Ovary (tissue), 3 donors: Measurements from ENCODE around the gene OR5M10.

Experiments used
- CTCF ChIP-seq, 3 donors: fragments of 450-650 bp in 2 of 3; fragments of 200-600 bp in 1 of 3; IDR thresholded peaks; one replicate each; pipeline versions ENCODE4 v1.5.1 to v1.8.0; 2016 to 2022; ENCODE audit warnings: antibody characterized with exemption in 3 of 3, mild to moderate bottlenecking in 1 of 3
- EP300 ChIP-seq: sonication (generic); formaldehyde crosslinking; IDR thresholded peaks from one replicate; pipeline ENCODE4 v1.6.1; 2017; ENCODE audit warnings: antibody characterized with exemption
- POLR2A ChIP-seq: fragments of 450-650 bp; IDR thresholded peaks from one replicate; pipeline ENCODE4 v1.6.1; 2017; ENCODE audit warnings: antibody characterized with exemption, mild to moderate bottlenecking, moderate library complexity
- donor health status: DM: no; HTN: no; CAD: no.

- TF ChIP-seq POLR2A: no peak
- TF ChIP-seq CTCF (IDR thresholded peaks at IDR 0.05): no peak
- no peak for TF ChIP-seq EP300
These were observed 44.3 kb downstream of the OR5M10 start for GRCh38 chr11:56533054-56533740.
